OCI-LY7 (cell line): ENCODE data around the gene ADAMTSL2. TPM values are rescaled to one million over a fixed set of nuclear protein-coding genes. Genes with fewer than 3 reads are reported as not detected.

ENCODE experiments used
- BruUV-seq: library from RNA; stranded (reverse); fragments of 400-500 nt; replicated peaks from 2 replicates; lab custom pipeline; 2021; lab: Mats Ljungman, UMichigan
- CTCF ChIA-PET: fragments of 300-600 bp; sonication (Branson Sonifier 250); formaldehyde crosslinking; loops from one replicate; lab custom pipeline; 2022; ENCODE audit warnings: antibody characterized with exemption; ENCODE audit not compliant: unreplicated experiment; lab: Charles Lee
- POLR2A ChIA-PET: fragments of 300-600 bp; sonication (Branson Sonifier 250); formaldehyde crosslinking; loops from one replicate; lab custom pipeline; 2022; ENCODE audit warnings: antibody characterized with exemption; lab: Charles Lee
- DNase-seq: peaks from one replicate; pipeline ENCODE4 v3.0.0-alpha.2; 2015; ENCODE audit warnings: low spot score
- H2AFZ ChIP-seq: fragments of 200-600 bp; sonication (generic), shearing (Covaris generic); 2 replicates; pipeline ENCODE4 v1.6.1; 2014; ENCODE audit warnings: mild to moderate bottlenecking, antibody characterized with exemption, low read length, moderate library complexity
- H3K27ac ChIP-seq: fragments of 200-600 bp; sonication (generic); 2 replicates; pipeline ENCODE4 v1.5.1; 2014; ENCODE audit warnings: mixed run types, low read depth, mild to moderate bottlenecking, moderate library complexity, low read length, inconsistent platforms; ENCODE audit not compliant: poor library complexity, severe bottlenecking
- H3K36me3 ChIP-seq: fragments of 200-600 bp; sonication (generic); 2 replicates; pipeline ENCODE4 v1.6.1; 2014; ENCODE audit warnings: mild to moderate bottlenecking, antibody characterized with exemption, low read length, moderate library complexity, mixed read lengths; ENCODE audit not compliant: insufficient read depth
- H3K4me1 ChIP-seq: fragments of 200-600 bp; sonication (generic); 2 replicates; pipeline ENCODE4 v1.5.1; 2014; ENCODE audit warnings: mild to moderate bottlenecking, low read length; ENCODE audit not compliant: insufficient read depth, poor library complexity, severe bottlenecking
- H3K4me2 ChIP-seq: fragments of 200-600 bp; sonication (generic); 2 replicates; pipeline ENCODE4 v1.6.1; 2014; ENCODE audit warnings: mild to moderate bottlenecking, low read length
- H3K4me3 ChIP-seq: fragments of 200-600 bp; sonication (generic); 2 replicates; pipeline ENCODE4 v1.5.1; 2014; ENCODE audit warnings: mild to moderate bottlenecking, low read depth, low read length; ENCODE audit not compliant: poor library complexity, severe bottlenecking
- H3K79me2 ChIP-seq: fragments of 200-600 bp; sonication (generic); 2 replicates; pipeline ENCODE4 v1.6.1; 2016; ENCODE audit warnings: low read depth, mild to moderate bottlenecking, low read length, moderate library complexity, mixed read lengths; ENCODE audit not compliant: insufficient read depth
- H3K9me2 ChIP-seq: fragments of 200-600 bp; sonication (generic); 2 replicates; pipeline ENCODE4 v1.6.1; 2016; ENCODE audit warnings: mild to moderate bottlenecking, low read length, mixed read lengths; ENCODE audit not compliant: insufficient read depth
- H3K9me3 ChIP-seq: fragments of 200-600 bp; sonication (generic); 2 replicates; pipeline ENCODE4 v1.6.1; 2014; ENCODE audit warnings: mild to moderate bottlenecking, mixed run types, low read length, mixed read lengths
- H4K20me1 ChIP-seq: fragments of 200-600 bp; sonication (generic); 2 replicates; pipeline ENCODE4 v1.6.1; 2014; ENCODE audit warnings: mild to moderate bottlenecking, antibody characterized with exemption, low read length, moderate library complexity, mixed read lengths; ENCODE audit not compliant: insufficient read depth
- CTCF ChIP-seq: fragments of 200-600 bp; sonication (generic); conservative IDR thresholded peaks from 2 replicates; pipeline ENCODE4 v1.5.1; 2014; ENCODE audit warnings: mild to moderate bottlenecking, antibody characterized with exemption, low read length, moderate library complexity, mixed read lengths
- EZH2phosphoT487 ChIP-seq: fragments of 200-600 bp; sonication (generic); IDR thresholded peaks from 2 replicates; pipeline ENCODE4 v1.6.1; 2018; ENCODE audit warnings: low read depth, borderline replicate concordance, mild to moderate bottlenecking, mixed run types, antibody characterized with exemption, low read length, moderate library complexity, mixed read lengths
- intact Hi-C: fragments of 100-400 bp; cut with micrococcal nuclease; formaldehyde crosslinking; loops from one replicate; pipeline ENCODE4 v1.10.0; 2022; ENCODE audit not compliant: unreplicated experiment
- total RNA-seq, 2 experiments: library from RNA; depleted of rRNA in 1 of 2; stranded (reverse); fragments of >200 nt in 1 of 2; shearing (Covaris generic) in 1 of 2; gene quantifications; 2 replicates each; pipeline ENCODE4 v1.2.3, GENCODE V29; 2014 to 2022

Gene ADAMTSL2
- total RNA-seq, 2 experiments from 2014 or later = 0.88 TPM; not detected in 1

- H3K9me3 ChIP-seq = no peaks in the 10 kb centered on the region
- H3K9me2 ChIP-seq = no peaks in the 10 kb centered on the region
- no TSS peak for BruUV-seq
- TF ChIP-seq EZH2phosphoT487 (no peak), CTCF (no peak)
- intact Hi-C loops = no loop called here
- H4K20me1 ChIP-seq = no peaks in the 10 kb centered on the region
- no peak overlapping the region for H3K4me2 ChIP-seq
- no peak for DNase-seq
- no peak overlapping the region for H2AFZ ChIP-seq
- POLR2A ChIA-PET = no interaction called here
- no peaks in the 10 kb centered on the region for H3K36me3 ChIP-seq
- no peak overlapping the region for H3K4me3 ChIP-seq
- H3K4me1 ChIP-seq = peaks cover 3% of the 10 kb centered on the region
- no peak overlapping the region for H3K27ac ChIP-seq
- CTCF ChIA-PET = no interaction called here
- no peaks in the 10 kb centered on the region for H3K79me2 ChIP-seq
Observed at GRCh38 chr9:133569891-133570690, 35.6 kb downstream of the ADAMTSL2 start.

- TF ChIP-seq CTCF (no peak), EZH2phosphoT487 (no peak)
- Histone ChIP-seq H3K4me1 (peaks cover 3% of the 10 kb centered on the region), H4K20me1 (no peaks in the 10 kb centered on the region), H3K4me3 (no peak overlapping the region), H2AFZ (no peak overlapping the region), H3K36me3 (no peaks in the 10 kb centered on the region), H3K79me2 (no peaks in the 10 kb centered on the region), H3K4me2 (no peak overlapping the region), H3K9me2 (no peaks in the 10 kb centered on the region), H3K27ac (no peak overlapping the region), H3K9me3 (no peaks in the 10 kb centered on the region)
- ChIA-PET CTCF (no interaction called here), POLR2A (no interaction called here)
- no peak for DNase-seq
- no TSS peak for BruUV-seq
- intact Hi-C loops = no loop called here
Observed at GRCh38 chr9:133570691-133571080, 36.2 kb downstream of the ADAMTSL2 start.

GRCh38 chr9:133571391-133571890 is 36.9 kb downstream of the ADAMTSL2 start:
- intact Hi-C loops = no loop called here
- ChIA-PET CTCF (no interaction called here), POLR2A (no interaction called here)
- H3K9me2 ChIP-seq = no peaks in the 10 kb centered on the region
- no peak for DNase-seq
- H3K36me3 ChIP-seq = no peaks in the 10 kb centered on the region
- H4K20me1 ChIP-seq = no peaks in the 10 kb centered on the region
- H3K4me3 ChIP-seq = no peak overlapping the region
- no peak overlapping the region for H3K4me2 ChIP-seq
- H3K27ac ChIP-seq = no peak overlapping the region
- H2AFZ ChIP-seq = no peak overlapping the region
- no peaks in the 10 kb centered on the region for H3K9me3 ChIP-seq
- no TSS peak for BruUV-seq
- TF ChIP-seq CTCF (no peak), EZH2phosphoT487 (no peak)
- H3K4me1 ChIP-seq = peaks cover 3% of the 10 kb centered on the region
- no peaks in the 10 kb centered on the region for H3K79me2 ChIP-seq
